H1 (cell line): Measurements from ENCODE around the gene BCAR3. TPM values are rescaled to one million over a fixed set of nuclear protein-coding genes. Genes with fewer than 3 reads are reported as not detected.

Source experiments
- EGR1 ChIP-seq: IDR thresholded peaks from 2 replicates; pipeline ENCODE4 v1.6.1; 2011; ENCODE audit warnings: low read depth, low read length, borderline replicate concordance
- GABPA ChIP-seq: IDR thresholded peaks from 2 replicates; pipeline ENCODE4 v1.6.1; 2011; ENCODE audit warnings: mild to moderate bottlenecking, low read length, moderate library complexity, borderline replicate concordance; ENCODE audit not compliant: insufficient read depth
- SIX5 ChIP-seq: IDR thresholded peaks from 2 replicates; pipeline ENCODE4 v1.6.1; 2011; ENCODE audit warnings: mild to moderate bottlenecking, low read depth, low read length
- polyA plus RNA-seq, 7 experiments: library from polyadenylated mRNA; depleted of rRNA in 3 of 7; stranded (reverse) in 5 of 7; unstranded in 2 of 7; fragments of >200 nt in 5 of 7; fragments of 200-250 nt in 2 of 7; gene quantifications; 1 replicate in 5 of 7; 2 replicates in 1 of 7; 4 replicates in 1 of 7; pipeline versions ENCODE4 v1.2.1 to v1.2.3, GENCODE V29; 2011 to 2013; ENCODE audit warnings: missing spikeins in 2 of 7, mixed read lengths in 2 of 7
- total RNA-seq: library from RNA; stranded (reverse); fragmentation: NEBNext Ultra II Directional; extraction: Animal tissue kit (Norgen Biotek cat#: 25700); gene quantifications from 2 replicates; pipeline ENCODE4 v1.2.1, GENCODE V29; 2021

BCAR3 gene
- total and polyA plus RNA-seq, 2 of the 8 experiments (the other 6 are each of a cell fraction or from before 2014, with no cell fraction given), result 5.6 to 9.2 TPM

- TF ChIP-seq GABPA, result no peak
- TF ChIP-seq EGR1, result no peak
- TF ChIP-seq SIX5, result no peak
These were observed 43.3 kb downstream of the BCAR3 start (continued) for GRCh38 chr1:93638307-93638847.
